HG03095 (cell line): ENCODE data around the gene ALG3.
A peak's percentile ranks its signal among the peaks of the same experiment; 100 is the strongest.
"Not testable (repeated sequence)": the region's sequence is repeated elsewhere in the genome, so short reads cannot be mapped to it uniquely, and the experiment has no call there.

Experiments
- ATAC-seq: cut with Tn5 transposase; IDR thresholded peaks from one replicate; pipeline ENCODE4 v1.9.1; 2021; ENCODE audit warnings: moderate library complexity; ENCODE audit not compliant: unreplicated experiment

Gene ALG3

DNA sequence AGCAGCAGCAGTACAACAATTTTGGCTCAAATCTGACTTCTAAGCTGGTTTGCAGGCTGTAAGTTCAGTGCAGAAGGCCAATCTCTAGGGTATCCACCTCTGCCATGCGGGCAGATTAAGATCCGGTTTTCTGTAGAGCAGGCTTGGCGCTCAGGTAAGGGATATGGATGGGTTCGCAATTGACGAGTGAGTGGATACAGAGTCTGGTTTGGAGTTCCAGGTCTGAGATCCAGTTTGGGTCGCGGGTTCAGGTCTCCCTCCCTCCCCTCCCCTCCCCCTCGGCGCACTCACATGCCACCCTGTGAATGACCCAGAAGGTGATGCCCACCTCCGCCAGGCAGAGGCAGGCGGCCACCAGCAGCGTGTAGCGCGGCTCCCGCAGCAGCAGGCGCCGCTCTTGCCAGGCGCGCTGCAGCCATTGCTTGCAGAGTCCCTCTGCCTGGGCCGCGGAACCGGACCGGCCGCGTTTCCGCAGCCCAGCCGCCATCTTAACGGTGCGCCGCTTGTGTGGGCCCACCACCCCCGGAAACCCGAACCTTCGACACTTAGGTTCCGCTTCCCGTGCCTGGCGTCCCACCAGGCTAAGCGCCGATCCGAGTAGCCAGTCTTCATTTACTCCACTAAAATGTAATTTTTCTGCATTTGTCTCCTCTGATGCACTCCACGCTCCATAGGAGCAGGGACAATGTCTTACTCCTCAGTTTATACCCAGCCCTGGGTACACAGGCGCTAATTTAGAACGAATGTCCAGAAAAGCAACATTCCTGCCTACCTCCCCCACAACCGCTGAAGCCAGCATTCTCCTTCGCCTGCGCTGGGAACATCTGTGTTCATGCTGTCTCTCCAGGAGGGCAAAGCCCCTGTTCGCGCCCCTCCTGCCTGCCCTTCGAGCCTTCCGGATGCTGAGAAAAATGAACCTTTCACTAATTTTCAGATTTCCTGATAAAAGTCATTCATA lies at the start of gene ALG3:
TSS of gene ALG3 (minus strand) at position 509 of the 958 bp plus-strand sequence. CDS start at position 487, 22 bp downstream.
- peak; percentile 48 for ATAC-seq

DNA sequence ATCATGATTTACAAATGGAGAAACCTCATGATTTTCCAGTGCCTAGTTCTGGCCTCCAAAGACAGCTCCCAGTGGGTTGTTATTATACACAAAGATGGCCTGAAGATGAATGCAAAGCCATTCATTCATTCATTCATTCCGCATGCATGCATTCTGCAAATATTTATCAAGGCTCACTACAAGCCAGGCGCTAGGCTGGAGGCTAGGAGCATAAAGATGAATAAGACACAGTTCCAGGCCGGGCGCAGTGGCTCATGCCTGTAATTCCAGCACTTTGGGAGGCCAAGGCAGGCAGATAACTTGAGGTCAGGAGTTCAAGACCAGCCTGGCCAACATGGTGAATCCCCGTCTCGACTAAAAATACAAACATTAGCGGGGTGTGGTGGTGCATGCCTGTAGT lies 47.9 kb upstream of the ALG3 start:
- ATAC-seq = no peak

DNA sequence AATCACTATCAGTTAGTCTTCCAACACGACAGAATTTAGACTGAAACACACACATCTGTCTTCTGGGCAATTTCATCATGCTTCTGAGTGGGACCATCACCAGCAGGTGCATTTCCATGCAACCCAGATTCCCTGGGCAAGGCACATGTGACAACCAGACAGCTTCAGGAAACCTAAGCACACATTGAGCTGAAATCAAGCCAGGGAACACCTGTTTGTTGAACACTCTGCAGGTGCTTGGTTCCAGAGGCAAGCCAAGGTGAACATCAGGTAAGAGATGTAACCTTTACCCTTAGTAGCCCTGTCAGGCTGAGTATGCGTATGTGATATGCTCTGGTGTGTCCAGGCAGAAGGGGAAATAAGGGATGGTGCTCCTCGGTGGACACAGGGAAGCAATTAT lies 47.0 kb upstream of the ALG3 start:
- no peak for ATAC-seq

DNA sequence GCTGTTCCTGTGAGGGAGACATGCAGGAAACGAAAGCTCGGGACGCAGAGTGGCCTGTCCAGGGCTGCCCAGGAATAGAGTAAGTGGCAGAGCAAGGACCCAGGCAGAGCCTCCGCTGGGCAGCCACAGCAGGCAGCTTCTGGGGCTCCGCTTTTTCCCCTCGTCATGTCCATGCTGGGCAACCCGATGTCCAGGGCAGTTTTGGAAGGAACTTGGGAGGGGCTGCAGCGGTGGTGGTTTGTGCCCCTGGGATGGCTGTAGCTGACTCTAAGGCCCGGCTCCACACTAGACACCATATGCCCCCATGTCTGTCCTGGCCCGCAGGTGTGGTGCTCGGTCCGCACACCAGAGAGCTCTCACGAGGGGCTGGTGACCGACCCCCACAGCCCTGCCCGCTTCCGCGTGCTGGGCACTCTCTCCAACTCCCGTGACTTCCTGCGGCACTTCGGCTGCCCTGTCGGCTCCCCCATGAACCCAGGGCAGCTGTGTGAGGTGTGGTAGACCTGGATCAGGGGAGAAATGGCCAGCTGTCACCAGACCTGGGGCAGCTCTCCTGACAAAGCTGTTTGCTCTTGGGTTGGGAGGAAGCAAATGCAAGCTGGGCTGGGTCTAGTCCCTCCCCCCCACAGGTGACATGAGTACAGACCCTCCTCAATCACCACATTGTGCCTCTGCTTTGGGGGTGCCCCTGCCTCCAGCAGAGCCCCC lies 43.1 kb upstream of the ALG3 start:
- ATAC-seq = no peak

DNA sequence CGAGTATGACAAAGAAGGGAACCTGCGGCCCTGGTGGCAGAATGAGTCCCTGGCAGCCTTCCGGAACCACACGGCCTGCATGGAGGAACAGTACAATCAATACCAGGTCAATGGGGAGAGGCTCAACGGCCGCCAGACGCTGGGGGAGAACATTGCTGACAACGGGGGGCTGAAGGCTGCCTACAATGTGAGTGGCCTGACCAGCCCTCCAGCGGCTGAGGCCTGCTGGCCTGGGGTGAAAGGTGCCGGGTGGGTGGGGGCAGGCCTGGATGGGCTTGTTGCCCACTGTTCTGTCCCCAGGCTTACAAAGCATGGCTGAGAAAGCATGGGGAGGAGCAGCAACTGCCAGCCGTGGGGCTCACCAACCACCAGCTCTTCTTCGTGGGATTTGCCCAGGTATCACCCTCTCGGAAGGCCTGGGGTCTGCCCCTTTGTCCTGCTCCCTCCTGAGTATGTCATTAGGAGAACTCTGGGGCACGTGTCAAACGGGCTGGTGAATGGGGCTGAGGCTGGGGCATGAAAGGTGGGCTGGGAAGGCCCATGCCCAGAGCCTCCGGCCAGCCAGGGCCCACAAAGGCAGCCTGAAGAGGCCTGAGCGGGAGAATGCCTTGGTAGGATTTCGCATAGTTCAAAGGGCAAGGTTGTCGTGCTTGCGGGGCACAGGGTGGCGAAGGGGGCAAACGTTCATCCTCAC lies 42.4 kb upstream of the ALG3 start:
- ATAC-seq = no peak

DNA sequence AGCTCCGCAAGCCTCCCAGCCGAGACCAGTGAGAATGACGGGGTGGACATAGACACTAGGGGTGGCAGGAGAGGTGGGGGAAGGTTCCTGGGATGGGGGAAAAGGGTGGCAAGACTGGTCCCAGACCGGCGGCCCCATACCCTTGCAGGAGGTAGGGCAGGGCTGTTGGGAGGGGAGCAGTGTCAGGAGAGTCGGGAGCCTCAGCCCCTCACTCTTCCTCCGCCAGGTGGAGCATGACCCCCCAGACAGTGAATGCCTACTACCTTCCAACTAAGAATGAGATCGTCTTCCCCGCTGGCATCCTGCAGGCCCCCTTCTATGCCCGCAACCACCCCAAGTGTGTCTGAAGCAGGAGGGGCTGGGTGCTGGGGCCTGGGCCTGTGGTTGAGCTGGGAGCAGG lies 41.6 kb upstream of the ALG3 start:
- no peak for ATAC-seq

DNA sequence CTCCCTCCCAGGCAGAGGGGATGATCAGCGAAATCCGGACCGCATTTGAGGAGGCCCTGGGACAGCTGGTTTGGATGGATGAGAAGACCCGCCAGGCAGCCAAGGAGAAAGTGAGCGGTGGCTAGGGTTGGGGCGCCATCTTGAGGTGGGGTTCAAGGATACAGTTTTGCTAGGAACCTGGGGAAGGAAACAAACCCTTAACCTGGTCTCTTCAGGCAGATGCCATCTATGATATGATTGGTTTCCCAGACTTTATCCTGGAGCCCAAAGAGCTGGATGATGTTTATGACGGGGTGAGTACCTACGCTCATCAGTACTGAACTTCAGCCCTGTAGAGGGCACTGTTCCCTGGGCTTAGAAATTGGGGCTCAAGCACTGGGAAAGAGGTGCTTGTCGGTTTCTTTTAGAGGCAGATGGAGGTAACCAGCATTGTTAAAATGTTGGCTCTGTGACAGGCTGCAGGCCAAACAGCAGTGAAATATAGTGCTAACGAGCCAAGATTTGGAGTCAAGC lies 40.7 kb upstream of the ALG3 start:
- no peak for ATAC-seq

DNA sequence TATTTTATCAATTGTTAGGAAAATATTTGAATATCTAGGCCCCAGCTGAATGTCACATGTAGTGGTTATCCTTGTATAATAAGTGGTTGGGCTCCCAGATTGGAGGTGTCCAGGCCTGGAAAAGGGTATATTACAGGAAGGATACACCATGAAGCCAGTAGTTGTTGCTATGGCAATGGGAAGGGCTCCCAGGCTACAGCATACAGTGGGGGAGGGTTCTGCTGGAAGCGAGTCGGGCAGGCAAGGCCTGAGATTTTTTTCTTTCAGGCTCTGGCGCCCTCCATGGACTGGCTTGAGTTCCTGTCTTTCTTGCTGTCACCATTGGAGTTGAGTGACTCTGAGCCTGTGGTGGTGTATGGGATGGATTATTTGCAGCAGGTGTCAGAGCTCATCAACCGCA lies 35.9 kb upstream of the ALG3 start:
- ATAC-seq = no peak

DNA sequence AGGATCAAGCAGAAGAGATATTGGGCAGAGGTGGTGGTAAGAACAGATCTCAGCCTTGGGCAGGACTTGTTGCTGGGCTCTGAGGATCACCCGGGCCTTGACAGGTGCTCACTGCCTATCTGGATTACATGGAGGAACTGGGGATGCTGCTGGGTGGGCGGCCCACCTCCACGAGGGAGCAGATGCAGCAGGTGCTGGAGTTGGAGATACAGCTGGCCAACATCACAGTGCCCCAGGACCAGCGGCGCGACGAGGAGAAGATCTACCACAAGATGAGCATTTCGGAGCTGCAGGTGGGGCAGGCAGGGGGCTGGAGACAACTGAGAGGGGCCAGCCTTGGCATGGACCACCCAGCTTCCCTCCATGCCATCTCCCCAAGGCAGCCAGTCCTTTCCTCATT lies 34.9 kb upstream of the ALG3 start:
- no peak for ATAC-seq

DNA sequence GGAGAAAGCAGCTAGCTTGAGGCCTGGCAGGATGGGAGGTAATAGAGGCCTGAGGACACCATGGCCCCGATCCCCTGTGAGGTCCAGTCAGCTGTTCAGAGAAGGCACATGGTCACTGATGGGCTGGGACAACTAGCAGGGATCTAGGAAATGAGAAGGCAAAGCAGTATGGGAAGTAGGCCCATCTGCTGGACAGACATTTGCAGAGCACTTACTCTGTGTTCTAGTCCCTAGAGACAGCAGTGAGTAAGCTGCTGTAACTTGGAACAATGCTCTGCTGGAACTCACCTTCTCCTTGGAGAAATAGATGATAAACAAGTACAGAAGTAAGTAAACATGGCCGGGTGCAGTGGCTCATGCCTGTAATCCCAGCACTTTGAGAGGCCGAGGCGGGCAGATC lies 34.2 kb upstream of the ALG3 start:
- no peak for ATAC-seq

DNA sequence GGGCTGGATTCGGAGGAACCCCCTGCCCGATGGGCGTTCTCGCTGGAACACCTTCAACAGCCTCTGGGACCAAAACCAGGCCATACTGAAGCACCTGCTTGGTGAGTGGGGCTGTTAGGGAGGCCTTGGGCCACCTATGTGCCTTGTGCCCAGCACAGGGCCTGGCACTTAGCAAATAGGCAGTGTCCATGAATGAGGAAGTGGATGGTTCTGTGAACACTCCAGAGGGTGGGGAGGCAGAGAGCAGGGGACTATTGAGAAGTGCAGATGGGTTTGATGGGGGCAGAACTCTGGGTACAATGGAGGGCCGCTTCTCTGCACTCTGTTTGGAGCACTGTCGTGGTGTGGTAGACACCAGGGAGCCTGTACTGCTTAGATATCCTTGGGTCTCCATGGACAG lies 28.6 kb upstream of the ALG3 start:
- no peak for ATAC-seq

DNA sequence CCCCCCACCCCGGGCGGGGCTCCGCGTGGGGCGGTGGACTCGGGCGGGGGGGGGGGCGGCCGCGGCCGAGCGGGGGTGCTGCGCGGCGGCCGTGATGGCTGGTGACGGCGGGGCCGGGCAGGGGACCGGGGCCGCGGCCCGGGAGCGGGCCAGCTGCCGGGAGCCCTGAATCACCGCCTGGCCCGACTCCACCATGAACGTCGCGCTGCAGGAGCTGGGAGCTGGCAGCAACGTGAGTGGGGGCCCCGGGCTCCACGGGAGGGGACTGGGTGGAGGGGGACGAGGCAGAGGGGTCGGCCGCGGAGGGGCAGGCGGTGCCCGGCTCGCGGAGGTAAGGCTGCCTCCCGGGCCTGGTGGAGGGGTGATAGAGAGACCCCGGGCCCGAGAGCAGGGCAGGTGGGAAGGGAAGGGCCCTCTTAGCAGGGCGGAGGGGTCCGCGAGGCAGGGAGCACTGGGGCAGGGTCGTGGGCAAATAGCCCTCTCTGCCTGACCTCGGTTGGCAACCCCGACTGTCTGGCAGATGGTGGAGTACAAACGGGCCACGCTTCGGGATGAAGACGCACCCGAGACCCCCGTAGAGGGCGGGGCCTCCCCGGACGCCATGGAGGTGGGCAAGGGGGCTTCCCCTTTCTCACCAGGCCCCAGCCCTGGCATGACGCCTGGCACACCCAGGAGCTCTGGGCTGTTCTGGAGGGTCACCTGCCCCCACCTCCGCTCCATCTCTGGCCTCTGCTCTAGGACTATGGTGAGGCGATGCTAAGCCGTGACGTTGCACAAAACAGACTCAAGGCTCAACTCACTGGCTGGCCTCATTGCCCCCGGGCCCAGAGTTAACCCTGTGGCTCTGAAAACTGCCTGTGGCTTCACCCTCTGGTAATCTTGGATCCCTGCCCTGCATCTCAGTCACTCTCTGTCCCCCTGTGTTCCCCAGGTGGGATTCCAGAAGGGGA lies 27.5 kb upstream of the ALG3 start, which contains the start of gene ECE2:
TSS of gene ECE2 (plus strand) at position 62 of the 950 bp plus-strand sequence. CDS start at position 194, 132 bp downstream.
- no peak for ATAC-seq

DNA sequence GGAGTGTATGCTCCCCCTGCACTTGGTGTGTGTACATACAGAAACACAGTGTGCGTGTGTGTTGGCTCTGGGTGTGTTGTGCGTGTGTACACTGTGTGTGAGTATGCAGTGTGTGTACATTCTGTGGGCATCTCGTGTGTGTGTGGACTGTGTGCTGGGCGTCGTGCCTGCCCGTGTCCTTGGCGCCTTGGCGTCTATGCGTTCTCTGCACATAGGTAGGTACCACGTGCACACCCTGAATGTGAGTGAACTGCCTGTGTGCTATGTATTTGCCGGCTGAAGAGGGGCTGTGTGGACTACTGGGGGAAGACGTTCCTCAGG lies 26.6 kb upstream of the ALG3 start:
- ATAC-seq = no peak

DNA sequence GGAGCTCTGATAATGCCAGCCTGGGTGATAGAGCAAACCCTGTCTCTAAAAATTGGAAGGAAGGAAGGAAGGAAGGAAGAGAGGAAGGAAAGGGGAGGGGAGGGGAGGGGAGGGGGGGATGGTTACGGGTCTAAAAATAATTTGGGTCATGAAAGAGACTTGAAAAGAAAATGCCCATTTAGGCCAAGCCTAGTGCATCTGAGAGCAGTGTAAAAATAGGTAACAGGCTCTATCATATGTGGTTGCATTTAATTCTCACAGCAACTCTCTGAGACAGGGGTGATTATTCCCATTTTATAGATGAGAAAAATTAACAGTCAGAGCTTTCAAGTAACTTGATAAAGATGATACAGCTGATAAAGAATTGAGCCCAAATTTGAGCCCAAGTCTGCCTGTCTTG lies 23.5 kb upstream of the ALG3 start:
- no peak for ATAC-seq

DNA sequence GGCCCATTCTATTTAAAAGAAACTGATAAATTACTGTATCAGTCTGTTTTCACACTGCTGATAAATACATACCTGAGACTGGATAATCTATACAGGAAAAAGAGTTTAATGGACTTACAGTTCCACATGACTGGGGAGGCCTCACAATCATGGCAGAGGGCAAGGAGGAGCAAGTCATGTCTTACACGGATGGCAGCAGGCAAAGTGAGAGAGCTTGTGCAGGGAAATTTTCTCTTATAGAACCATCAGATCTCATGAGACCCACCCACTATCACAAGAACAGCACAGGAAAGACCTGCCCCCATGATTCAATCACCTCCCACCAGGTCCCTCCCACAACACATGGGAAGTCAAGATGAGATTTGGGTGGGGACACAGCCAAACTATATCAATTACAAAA lies 18.5 kb upstream of the ALG3 start:
- ATAC-seq = not testable (repeated sequence)

DNA sequence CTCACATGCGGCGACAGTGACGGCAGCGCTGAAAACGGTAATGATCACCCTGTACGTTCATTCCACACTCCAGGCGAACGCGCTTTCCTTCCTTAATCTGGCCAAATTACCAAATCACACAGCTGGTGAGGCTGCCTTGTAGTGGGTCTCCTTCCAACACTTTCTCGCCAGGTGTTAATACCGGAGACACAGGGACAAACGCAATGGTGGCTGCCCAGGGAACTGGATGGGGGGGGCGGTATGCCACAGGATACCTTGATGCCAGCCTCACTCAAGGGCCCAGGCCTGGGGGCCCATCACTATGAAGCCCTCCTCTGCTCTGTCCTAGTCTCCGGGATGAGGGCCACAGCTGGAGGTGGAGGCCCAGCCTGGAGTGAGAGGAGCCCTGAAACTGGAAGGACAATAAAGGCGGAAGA lies 14.0 kb upstream of the ALG3 start:
- no peak for ATAC-seq

DNA sequence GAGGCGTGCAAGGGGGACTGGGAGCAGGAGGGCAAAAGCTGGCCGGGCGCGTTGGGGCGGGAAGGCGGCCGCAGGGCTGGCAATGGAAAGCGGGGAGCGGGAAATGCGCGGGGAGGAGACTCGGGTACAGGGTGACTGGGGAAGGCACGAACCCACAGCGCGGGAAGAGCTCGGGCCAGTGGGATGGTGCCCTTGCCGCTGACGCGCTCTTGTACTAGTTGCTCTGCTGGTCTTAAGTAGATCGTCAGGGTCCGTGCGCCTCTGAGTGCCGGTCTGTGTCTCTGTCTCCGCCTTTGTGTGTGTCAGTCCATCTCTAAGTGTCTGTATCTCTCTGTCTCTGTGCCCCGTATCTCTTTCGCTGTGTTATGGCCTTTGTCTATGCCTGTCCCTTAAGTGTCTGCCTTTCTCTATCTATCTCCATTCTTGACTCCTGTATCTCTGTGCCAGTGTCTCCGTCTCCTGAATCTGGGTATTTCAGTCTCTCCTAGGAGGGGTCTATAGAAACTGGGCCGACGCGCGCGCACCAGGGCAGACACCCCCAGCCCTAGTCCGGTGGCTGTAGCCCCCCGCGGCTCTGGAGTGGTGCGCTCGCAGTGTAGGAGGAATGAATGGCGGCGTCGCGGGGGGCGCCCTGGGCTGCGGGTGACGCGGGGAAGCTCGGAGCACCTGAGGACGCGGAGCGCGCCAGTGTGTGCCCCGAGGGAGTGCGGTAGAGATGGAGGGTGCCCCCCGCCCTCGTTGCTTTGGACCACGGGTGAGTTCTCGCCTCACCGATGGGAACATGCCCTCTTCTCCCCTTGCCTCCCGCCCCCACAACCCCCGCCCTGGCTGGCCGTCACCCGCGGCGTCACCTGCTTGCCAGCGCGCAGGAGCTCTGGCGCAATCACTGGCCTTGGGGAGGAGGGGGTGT lies 13.3 kb upstream of the ALG3 start:
- no peak for ATAC-seq

DNA sequence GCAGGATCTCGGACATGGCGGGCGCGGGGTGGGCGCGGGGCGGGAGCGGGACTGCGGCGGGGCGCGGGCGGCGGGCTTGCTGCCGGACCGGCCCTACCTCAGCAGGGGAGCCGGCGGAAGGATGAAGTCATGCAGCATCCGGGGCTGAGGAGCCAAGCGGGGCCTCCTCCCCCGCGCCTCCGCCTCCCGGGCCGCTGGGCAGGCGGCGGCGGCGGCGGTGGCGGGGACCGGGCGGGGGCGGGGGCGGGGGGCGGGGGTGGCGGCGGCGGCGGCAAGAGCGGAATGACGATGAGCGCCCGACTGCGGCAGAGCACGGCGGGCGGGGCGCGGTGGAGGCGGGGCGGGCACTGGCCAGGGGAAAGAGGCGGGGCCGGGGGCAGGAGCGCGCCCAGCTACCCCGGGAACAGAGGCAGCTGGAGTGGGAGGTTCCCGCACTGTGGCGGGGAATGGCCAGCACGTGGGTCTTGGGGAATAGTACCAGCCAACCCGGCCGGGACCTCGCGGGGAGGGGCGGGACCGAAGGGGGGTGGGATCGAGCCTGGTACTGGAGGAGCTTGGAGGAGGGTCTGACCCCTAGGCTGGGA lies 12.6 kb upstream of the ALG3 start, which contains the start of gene CAMK2N2:
TSS of gene CAMK2N2 (minus strand) at position 284 of the 584 bp plus-strand sequence. CDS start at position 16, 268 bp downstream.
- ATAC-seq = no peak
